Right hindlimb (tissue), 1 donor: ENCODE results near the gene SCARF1.
"Not testable (repeated sequence)": the region's sequence is repeated elsewhere in the genome, so short reads cannot be mapped to it uniquely, and the experiment has no call there.

Source experiments
- DNase-seq: peaks from one replicate; pipeline ENCODE4 v3.0.0-alpha.2; 2018

The SCARF1 gene

DNA sequence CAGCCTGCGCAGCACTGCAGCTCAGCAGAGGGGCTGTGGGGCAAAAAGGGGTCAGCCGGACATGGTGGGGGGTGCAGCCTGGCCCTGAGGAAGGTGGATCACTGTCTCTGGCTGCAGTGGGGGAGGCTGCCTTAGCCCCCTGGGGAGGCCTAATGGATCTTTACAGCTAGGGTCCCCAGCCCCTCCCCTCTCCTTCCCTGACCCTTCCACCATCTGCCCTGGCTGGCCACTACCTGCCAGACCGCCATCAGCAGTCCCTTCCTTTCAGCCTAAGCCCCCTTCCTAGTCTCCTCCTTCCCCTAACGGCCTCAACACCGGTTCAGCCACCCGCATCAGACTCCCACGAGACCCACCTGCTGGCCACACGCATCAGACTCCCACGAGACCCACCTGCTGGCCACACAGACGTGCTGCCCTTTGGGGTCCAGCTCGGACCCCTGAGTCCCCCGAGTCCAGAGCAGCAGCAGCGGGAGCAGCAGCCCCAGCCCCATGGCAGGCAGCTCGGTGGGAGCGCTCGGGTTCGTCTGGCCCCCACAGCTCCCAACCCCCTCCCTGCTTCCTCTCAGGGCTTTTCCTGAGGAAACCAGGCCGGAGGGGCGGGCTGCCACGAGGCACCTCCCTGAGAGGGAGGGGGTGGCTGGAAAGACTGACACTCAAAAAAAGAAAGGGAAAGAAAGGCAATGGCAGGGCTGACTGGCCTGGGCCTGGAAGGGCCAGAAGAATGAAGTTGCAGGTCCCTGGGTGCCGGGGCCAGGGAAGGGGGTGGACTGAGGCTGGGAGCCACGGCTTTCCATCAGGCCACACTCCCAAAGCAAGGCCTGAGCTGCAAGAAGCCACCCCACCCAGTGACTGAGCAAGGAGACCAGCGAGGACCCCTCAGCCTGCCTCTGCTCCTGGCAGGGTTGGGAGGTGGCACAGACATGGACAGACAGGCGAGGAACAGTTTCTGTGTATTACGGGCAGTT lies at the start of gene SCARF1:
Gene SCARF1 (minus strand): TSS at position 526 of the 965 bp plus-strand sequence. CDS start 35 bp downstream, at position 491.
- DNase-seq: peak; percentile 75

GRCh38 chr17:1693339-1693738 lies 47.8 kb upstream of the SCARF1 start:
- no peak for DNase-seq

DNA sequence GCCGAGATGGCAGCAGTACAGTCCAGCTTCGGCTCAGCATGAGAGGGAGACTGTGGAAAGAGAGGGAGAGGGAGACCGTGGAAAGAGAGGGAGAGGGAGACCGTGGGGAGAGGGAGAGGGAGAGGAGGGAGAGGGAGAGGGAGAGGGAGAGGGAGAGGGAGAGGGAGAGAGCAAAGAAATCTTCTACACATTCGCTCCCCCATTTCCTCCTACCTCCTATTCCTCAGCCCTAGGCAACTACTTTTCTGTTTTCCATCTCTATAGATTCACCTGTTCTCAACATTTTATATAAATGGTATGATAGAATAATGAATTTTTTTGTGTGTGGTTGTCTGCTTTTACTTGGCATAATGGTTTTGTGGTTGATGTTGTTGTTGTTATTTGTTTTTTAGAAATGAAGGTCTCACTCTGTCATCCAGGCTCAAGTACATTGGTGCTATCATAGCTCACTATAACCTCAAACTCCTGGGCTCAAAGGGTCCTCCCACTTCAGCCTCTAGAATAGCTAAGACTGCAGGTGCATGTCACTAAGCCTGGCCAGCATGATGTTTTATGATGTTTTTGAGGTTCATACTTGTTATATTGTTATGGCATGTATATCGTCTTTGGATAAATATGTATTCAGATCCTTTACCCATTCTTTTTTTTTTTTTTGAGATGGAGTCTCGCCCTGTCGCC lies 45.2 kb upstream of the SCARF1 start:
- no peak for DNase-seq

- DNase-seq: not testable (repeated sequence)
These were observed 42.9 kb upstream of the SCARF1 start for GRCh38 chr17:1688405-1688804.

GRCh38 chr17:1686086-1686485 lies 40.6 kb upstream of the SCARF1 start:
- DNase-seq: no peak

- peak; percentile 99 for DNase-seq
These were observed 39.1 kb upstream of the SCARF1 start, which contains the start of gene PRPF8 for GRCh38 chr17:1684378-1685189. Gene PRPF8 (minus strand): TSS chr17:1684867. CDS start chr17:1684571, 296 bp downstream.

- no peak for DNase-seq
These were observed 37.9 kb upstream of the SCARF1 start for GRCh38 chr17:1683459-1683858.

GRCh38 chr17:1676401-1676800 lies 30.9 kb upstream of the SCARF1 start:
- DNase-seq: no peak

DNA sequence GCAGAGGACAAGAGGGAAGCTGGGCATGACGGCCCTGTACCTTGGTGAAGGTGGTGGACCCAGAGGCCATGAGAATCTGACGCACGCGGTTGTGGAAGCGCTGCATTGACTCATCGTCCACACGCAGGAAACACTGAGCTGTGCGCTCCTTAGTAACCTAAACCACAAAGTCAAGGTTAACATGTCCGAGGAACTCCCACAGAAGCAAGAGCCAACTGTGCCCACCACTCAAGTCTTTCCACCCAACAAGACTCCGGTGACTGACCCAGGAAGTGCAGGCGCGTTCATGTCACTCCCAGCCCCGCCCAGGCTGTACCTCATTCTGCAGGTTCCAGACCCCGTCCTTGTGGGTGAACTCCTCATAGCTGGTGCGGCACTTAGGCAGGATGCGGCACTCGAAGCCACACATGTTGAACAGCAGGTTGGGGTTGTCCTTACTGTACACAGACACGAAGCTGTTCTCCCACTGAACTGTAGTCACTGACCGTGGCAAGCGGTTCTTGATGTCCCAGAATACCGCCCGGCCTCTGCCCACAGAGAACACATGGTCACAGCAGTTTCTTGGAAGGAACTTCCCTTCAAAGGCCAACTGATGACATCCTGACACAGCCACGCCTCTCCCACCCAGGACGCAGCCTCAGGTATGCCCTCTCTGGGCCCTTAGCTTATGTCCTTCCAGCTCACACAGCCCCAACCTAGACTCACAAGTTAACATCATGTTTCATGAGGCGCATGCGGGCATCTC lies 27.7 kb upstream of the SCARF1 start:
- DNase-seq: no peak

GRCh38 chr17:1663934-1664333 lies 18.4 kb upstream of the SCARF1 start:
- DNase-seq: not testable (repeated sequence)

DNA sequence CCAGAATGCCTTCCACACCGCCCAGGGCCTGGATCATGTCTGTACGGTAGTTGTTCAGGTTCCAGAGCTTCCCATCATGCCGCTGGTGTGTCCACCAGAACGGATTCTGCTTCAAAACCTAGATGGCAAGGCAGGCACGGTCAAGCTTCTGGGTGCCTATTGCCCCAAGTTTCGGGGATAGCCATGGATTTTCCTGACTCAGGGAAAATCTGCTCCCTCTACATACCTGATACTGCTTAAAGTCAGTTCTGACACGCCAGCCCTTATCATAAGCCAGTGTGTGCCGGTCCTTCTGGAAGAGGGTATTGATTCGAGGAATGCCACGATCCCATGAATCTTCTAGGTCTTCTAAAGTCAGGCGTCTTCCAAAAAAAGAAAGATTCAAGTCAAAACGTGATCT lies 15.5 kb upstream of the SCARF1 start:
- DNase-seq: no peak

DNA sequence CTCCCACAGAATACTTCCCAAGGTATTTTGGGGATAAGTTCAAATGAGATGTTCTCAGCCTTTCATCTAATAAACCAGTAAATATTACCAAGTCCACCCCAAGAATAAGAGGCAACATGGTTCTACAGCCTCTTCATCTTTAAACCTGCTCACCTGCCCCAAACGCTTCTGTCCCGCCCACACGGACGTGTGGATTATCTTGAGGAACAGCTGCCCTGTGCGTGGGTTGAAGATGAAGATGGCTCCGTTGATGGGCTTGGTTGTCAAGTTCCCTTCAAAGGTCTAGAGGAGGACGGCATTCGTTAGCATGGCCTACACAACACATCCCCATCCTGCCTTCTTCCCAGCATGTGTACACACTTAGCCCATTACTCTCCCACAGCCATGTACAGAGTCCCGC lies 12.6 kb upstream of the SCARF1 start:
- no peak for DNase-seq

GRCh38 chr17:1653735-1654134 lies 8.2 kb upstream of the SCARF1 start:
- DNase-seq: no peak

- DNase-seq: not testable (repeated sequence)
These were observed 7.3 kb upstream of the SCARF1 start for GRCh38 chr17:1652794-1653193.

GRCh38 chr17:1651559-1651844 lies 6.0 kb upstream of the SCARF1 start:
- DNase-seq: no peak

- DNase-seq: no peak
These were observed 5.4 kb upstream of the SCARF1 start for GRCh38 chr17:1650731-1651558.

DNA sequence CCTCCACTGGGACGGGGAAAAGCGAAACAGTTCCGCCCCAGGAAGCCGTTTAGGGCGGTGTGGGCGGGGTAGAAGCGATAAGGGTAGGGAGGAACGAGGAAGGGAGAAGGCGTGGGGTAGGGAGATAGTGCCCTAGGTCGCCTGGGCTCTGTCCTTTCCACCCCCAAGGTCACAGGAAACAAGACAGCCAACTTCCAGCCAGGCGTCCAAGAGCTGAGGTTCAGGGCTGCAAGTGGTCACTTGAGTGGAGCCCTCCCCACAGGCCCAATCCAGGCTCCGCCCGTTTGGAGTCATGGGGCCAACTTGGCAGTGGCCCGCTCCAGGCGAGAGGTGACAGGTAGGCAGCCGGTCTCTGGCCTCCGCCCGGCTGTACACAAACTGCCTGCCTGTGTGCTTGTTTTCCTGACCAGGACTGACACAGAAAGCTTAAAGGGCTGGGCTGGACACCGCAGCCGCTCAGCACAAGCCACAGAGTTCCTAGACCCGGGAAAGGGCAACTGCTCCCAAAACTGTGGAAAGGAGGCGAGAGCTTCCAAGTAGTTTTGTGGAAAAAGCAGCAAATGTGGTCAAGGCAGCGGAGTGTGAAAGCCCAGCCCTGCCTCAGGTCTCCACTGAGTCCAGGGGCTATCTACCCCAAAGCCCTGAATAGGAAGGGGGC lies 4.4 kb upstream of the SCARF1 start, which contains the start of gene RILP:
Gene RILP (minus strand): TSS at position 23 of the 658 bp plus-strand sequence. CDS start 62 bp downstream, outside the sequence.
- no peak for DNase-seq

GRCh38 chr17:1648963-1649843 lies 3.7 kb upstream of the SCARF1 start:
- DNase-seq: peak; percentile 95

GRCh38 chr17:1648173-1648962 lies 2.8 kb upstream of the SCARF1 start:
- DNase-seq: peak; percentile 54
